MCF 10A (cell line): ENCODE data around the gene AVPR2. TPM values are rescaled to one million over a fixed set of nuclear protein-coding genes. Genes with fewer than 3 reads are reported as not detected.

Experiments
- BruUV-seq: library from RNA; stranded (reverse); fragments of 400-500 nt; replicated peaks from 2 replicates; lab custom pipeline; 2021; lab: Mats Ljungman, UMichigan
- CTCF ChIA-PET: fragments of 300-600 bp; sonication (Branson Sonifier 250); formaldehyde crosslinking; extraction: SDS; loops from one replicate; lab custom pipeline; 2021; ENCODE audit warnings: antibody characterized with exemption, inconsistent platforms; lab: Yijun Ruan, JAX
- POLR2A ChIA-PET: fragments of 300-600, 350-650 bp; sonication (Branson Sonifier 250); formaldehyde crosslinking; extraction: SDS; loops from one replicate; lab custom pipeline; 2020; ENCODE audit warnings: antibody characterized with exemption, inconsistent platforms; lab: Yijun Ruan, JAX
- DNase-seq: peaks from one replicate; pipeline ENCODE4 v3.0.0-alpha.2; 2018; ENCODE audit not compliant: unreplicated experiment
- H3K27ac Mint-ChIP-seq: one replicate; pipeline ENCODE4 v1.8.0; 2022; ENCODE audit warnings: mild to moderate bottlenecking, low read depth, mixed read lengths; ENCODE audit not compliant: unreplicated experiment
- H3K27me3 Mint-ChIP-seq: one replicate; pipeline ENCODE4 v1.8.0; 2022; ENCODE audit warnings: mixed read lengths; ENCODE audit not compliant: insufficient read depth, unreplicated experiment
- H3K36me3 Mint-ChIP-seq: one replicate; pipeline ENCODE4 v1.8.0; 2022; ENCODE audit warnings: mild to moderate bottlenecking, moderate library complexity, mixed read lengths; ENCODE audit not compliant: insufficient read depth, unreplicated experiment
- H3K4me1 Mint-ChIP-seq: one replicate; pipeline ENCODE4 v1.8.0; 2022; ENCODE audit warnings: mixed read lengths; ENCODE audit not compliant: insufficient read depth, unreplicated experiment
- H3K4me3 Mint-ChIP-seq: one replicate; pipeline ENCODE4 v1.8.0; 2022; ENCODE audit warnings: mild to moderate bottlenecking, moderate library complexity, mixed read lengths; ENCODE audit not compliant: unreplicated experiment
- H3K9me3 Mint-ChIP-seq: one replicate; pipeline ENCODE4 v1.8.0; 2022; ENCODE audit warnings: mixed read lengths; ENCODE audit not compliant: unreplicated experiment
- CTCF ChIP-seq: fragments of 200-600 bp; IDR thresholded peaks from one replicate; pipeline ENCODE4 v1.8.0; 2022; ENCODE audit warnings: antibody characterized with exemption, mild to moderate bottlenecking; ENCODE audit not compliant: unreplicated experiment
- intact Hi-C: fragments of 100-400 bp; cut with micrococcal nuclease; formaldehyde crosslinking; loops from 2 replicates; pipeline ENCODE4 v1.14.1; 2022
- total RNA-seq: library from RNA; stranded (reverse); gene quantifications from 2 replicates; pipeline ENCODE4 v1.2.3, GENCODE V29; 2022

The AVPR2 gene
- total RNA-seq, 1 experiment from 2014 or later: not detected

GRCh38 chrX:153873282-153874084, 31.0 kb upstream of the AVPR2 start:
- BruUV-seq: no TSS peak
- ChIA-PET POLR2A (no interaction called here), CTCF (interaction anchor here (0.6 kb wide), 1 partner anchor 29 kb away, joined by 3 read pairs; no protein-coding TSS in a partner anchor)
- no peaks in the 10 kb centered on the region for H3K36me3 Mint-ChIP-seq
- peaks cover 34% of the 10 kb centered on the region for H3K27me3 Mint-ChIP-seq
- no peaks in the 10 kb centered on the region for H3K4me1 Mint-ChIP-seq
- TF ChIP-seq CTCF: no peak
- H3K27ac Mint-ChIP-seq: no peak overlapping the region
- no peaks in the 10 kb centered on the region for H3K9me3 Mint-ChIP-seq
- DNase-seq: no peak
- intact Hi-C loops: no loop called here
- H3K4me3 Mint-ChIP-seq: no peak overlapping the region

- no peak overlapping the region for H3K27ac Mint-ChIP-seq
- TF ChIP-seq CTCF: no peak
- BruUV-seq: no TSS peak
- DNase-seq: no peak
- H3K4me3 Mint-ChIP-seq: no peak overlapping the region
- ChIA-PET POLR2A (no interaction called here), CTCF (no interaction called here)
- H3K4me1 Mint-ChIP-seq: no peaks in the 10 kb centered on the region
- H3K36me3 Mint-ChIP-seq: no peaks in the 10 kb centered on the region
- H3K9me3 Mint-ChIP-seq: no peaks in the 10 kb centered on the region
- intact Hi-C loops: no loop called here
- peaks cover 39% of the 10 kb centered on the region for H3K27me3 Mint-ChIP-seq
These were observed 30.4 kb upstream of the AVPR2 start for GRCh38 chrX:153874085-153874365.

GRCh38 chrX:153874366-153875125, 29.9 kb upstream of the AVPR2 start:
- ChIA-PET POLR2A (no interaction called here), CTCF (no interaction called here)
- Mint-ChIP-seq H3K9me3 (no peaks in the 10 kb centered on the region), H3K27ac (no peak overlapping the region), H3K27me3 (peaks cover 44% of the 10 kb centered on the region), H3K4me1 (no peaks in the 10 kb centered on the region), H3K4me3 (no peak overlapping the region), H3K36me3 (no peaks in the 10 kb centered on the region)
- no peak for TF ChIP-seq CTCF
- intact Hi-C loops: no loop called here
- DNase-seq: no peak
- BruUV-seq: no TSS peak

DNA sequence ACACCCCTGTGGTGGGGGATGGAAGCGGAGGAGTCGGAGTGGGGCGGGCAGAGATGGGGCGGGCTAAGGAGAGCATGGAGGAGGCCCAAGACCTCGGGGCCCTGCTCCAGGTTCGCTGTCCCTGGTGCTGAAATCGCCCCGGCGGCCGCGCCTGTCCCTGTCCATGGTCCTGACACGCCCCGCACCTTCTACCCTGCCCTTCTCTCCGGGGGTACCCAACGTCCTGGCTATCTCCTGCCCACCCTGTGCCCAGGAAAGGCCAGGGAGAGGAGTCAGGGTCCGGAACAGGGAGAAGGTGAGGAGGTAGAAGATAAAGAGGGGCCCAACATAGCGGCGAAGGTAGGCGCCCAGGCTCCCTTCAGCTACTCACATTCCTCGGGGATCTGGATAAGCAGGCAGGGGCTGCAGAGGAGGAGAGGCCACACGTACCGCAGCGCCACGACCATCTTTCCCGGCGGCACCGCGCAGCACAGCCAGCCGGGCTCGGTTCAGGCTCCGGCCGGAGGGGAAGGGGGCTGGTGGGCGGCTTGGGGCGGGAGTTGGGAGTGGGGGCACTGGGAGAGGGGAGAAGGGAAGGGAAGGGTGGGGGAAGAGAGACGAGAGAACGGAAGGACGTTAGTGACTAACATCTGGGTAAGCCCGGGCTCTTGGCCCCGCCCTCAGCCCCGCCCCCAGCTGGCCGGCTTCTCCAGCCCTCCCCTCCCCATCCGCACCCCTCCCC, 28.9 kb upstream of the AVPR2 start:
- Mint-ChIP-seq H3K9me3 (no peaks in the 10 kb centered on the region), H3K27me3 (peaks cover 48% of the 10 kb centered on the region), H3K36me3 (no peaks in the 10 kb centered on the region), H3K4me3 (no peak overlapping the region), H3K4me1 (no peaks in the 10 kb centered on the region), H3K27ac (no peak overlapping the region)
- ChIA-PET POLR2A (no interaction called here), CTCF (no interaction called here)
- no TSS peak for BruUV-seq
- intact Hi-C loops: no loop called here
- DNase-seq: peak; percentile 42
- no peak for TF ChIP-seq CTCF
